ENCODE results near the gene PTK6.

DNA sequence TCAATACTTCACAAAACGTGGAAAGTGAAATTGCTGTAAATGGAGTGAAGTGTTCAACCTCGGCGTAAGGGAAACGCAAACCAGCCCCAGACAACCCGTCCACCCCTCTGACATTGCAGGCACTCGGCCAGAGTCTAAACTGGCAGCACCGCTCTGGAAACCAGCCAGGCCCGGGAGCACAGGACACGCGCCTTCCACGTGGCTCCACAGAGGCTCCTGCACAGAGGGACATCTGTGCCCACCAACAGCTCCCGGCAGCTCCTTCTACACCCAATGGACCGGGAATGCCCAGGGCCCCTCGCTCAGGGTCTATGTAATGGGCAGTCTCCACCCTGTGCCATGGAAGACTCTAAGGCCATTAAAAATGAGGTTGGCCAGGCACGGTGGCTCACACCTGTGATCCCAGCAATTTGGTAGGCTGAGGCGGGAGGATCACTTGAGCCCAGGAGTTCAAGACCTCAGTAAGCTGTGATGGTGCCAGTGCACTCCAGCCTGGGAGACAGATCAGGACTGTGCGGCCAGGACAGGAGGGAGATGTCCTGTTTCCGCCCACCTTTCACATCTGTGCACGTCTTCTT, 40.2 kb upstream of the PTK6 start:
- TF ChIP-seq, protein P1, sequence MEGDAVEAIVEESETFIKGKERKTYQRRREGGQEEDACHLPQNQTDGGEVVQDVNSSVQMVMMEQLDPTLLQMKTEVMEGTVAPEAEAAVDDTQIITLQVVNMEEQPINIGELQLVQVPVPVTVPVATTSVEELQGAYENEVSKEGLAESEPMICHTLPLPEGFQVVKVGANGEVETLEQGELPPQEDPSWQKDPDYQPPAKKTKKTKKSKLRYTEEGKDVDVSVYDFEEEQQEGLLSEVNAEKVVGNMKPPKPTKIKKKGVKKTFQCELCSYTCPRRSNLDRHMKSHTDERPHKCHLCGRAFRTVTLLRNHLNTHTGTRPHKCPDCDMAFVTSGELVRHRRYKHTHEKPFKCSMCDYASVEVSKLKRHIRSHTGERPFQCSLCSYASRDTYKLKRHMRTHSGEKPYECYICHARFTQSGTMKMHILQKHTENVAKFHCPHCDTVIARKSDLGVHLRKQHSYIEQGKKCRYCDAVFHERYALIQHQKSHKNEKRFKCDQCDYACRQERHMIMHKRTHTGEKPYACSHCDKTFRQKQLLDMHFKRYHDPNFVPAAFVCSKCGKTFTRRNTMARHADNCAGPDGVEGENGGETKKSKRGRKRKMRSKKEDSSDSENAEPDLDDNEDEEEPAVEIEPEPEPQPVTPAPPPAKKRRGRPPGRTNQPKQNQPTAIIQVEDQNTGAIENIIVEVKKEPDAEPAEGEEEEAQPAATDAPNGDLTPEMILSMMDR (IDR thresholded peaks at IDR 0.05; ENCODE audit: low read length), result no peak
- TF ChIP-seq EZH2 (optimal IDR thresholded peaks at IDR 0.05; ENCODE audit: low read depth, low read length) (no peak), EZH2phosphoT487 (IDR thresholded peaks at IDR 0.05; ENCODE audit: low read length) (no peak)

Data from MM.1S (cell line).